OCI-LY7 (cell line): ENCODE measurements around the gene NCKAP5.

Experiments used
- EZH2phosphoT487 ChIP-seq: fragments of 200-600 bp; sonication (generic); IDR thresholded peaks from 2 replicates; pipeline ENCODE4 v1.6.1; 2018; ENCODE audit warnings: low read depth, borderline replicate concordance, mild to moderate bottlenecking, mixed run types, antibody characterized with exemption, low read length, moderate library complexity, mixed read lengths
- TF ChIP-seq, protein P1 (sequence below): fragments of 200-600 bp; sonication (generic); conservative IDR thresholded peaks from 2 replicates; pipeline ENCODE4 v1.5.1; 2014; ENCODE audit warnings: mild to moderate bottlenecking, antibody characterized with exemption, low read length, moderate library complexity, mixed read lengths

DNA sequence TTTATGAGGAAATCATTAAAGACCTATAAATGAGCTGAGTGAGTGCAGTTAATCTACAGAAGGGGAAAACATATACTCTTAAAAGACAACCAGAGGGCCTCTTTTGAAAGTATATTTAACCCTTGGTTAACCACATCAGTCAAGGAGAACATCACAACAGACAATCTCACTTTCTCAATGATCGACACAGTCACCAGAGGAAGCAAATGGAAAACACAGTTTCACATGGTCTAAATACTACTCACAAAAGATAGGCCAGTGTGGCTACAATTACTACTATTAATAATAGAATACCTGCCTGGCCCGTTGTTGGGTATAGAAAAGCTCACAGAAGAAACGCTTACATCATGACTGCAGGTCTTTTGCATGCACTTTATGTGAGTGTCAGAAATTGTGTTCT lies 426.2 kb downstream of the NCKAP5 start:
- TF ChIP-seq, protein P1, sequence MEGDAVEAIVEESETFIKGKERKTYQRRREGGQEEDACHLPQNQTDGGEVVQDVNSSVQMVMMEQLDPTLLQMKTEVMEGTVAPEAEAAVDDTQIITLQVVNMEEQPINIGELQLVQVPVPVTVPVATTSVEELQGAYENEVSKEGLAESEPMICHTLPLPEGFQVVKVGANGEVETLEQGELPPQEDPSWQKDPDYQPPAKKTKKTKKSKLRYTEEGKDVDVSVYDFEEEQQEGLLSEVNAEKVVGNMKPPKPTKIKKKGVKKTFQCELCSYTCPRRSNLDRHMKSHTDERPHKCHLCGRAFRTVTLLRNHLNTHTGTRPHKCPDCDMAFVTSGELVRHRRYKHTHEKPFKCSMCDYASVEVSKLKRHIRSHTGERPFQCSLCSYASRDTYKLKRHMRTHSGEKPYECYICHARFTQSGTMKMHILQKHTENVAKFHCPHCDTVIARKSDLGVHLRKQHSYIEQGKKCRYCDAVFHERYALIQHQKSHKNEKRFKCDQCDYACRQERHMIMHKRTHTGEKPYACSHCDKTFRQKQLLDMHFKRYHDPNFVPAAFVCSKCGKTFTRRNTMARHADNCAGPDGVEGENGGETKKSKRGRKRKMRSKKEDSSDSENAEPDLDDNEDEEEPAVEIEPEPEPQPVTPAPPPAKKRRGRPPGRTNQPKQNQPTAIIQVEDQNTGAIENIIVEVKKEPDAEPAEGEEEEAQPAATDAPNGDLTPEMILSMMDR, result no peak
- no peak for TF ChIP-seq EZH2phosphoT487
